GM13977 (cell line): ENCODE results near the gene WWOX.

ENCODE experiments used
- DNase-seq: peaks from one replicate; pipeline ENCODE4 v3.0.0; 2012; ENCODE audit warnings: low spot score
- CTCF ChIP-seq: IDR thresholded peaks from 2 replicates; pipeline ENCODE4 v1.5.1; 2012; ENCODE audit warnings: mild to moderate bottlenecking, control low read depth; ENCODE audit not compliant: insufficient read depth; ENCODE audit errors: extremely low read depth, missing control alignments
- in situ Hi-C: fragments of 300-500 bp; cut with MboI; formaldehyde crosslinking; loops from one replicate; pipeline ENCODE4 v1.12.0; 2022; ENCODE audit warnings: low sequenced_read_pairs, low pct_unique_long_range_greater_than_20kb, mixed read lengths, inconsistent platforms; ENCODE audit not compliant: unreplicated experiment

WWOX gene

GRCh38 chr16:79195938-79196337 is 1096.5 kb downstream of the WWOX start:
- TF ChIP-seq CTCF = no peak
- in situ Hi-C loops = no loop called here
- DNase-seq = no peak

GRCh38 chr16:79201436-79201835 is 1102.0 kb downstream of the WWOX start:
- in situ Hi-C loops = no loop called here
- DNase-seq = no peak
- no peak for TF ChIP-seq CTCF

GRCh38 chr16:79202977-79203376 is 1103.5 kb downstream of the WWOX start:
- in situ Hi-C loops = no loop called here
- no peak for TF ChIP-seq CTCF
- DNase-seq = no peak

- in situ Hi-C loops = no loop called here
- no peak for TF ChIP-seq CTCF
- no peak for DNase-seq
These were observed 1105.0 kb downstream of the WWOX start for GRCh38 chr16:79204486-79204885.

- no peak for TF ChIP-seq CTCF
- DNase-seq = no peak
- in situ Hi-C loops = no loop called here
These were observed 1107.4 kb downstream of the WWOX start for GRCh38 chr16:79206889-79207288.

- no peak for TF ChIP-seq CTCF
- in situ Hi-C loops = no loop called here
- no peak for DNase-seq
These were observed 1109.9 kb downstream of the WWOX start for GRCh38 chr16:79209308-79209707.

- in situ Hi-C loops = no loop called here
- no peak for TF ChIP-seq CTCF
- DNase-seq = no peak
These were observed 1111.2 kb downstream of the WWOX start for GRCh38 chr16:79210607-79211006.
